ENCODE results near the gene MPV17L.
"Not testable (repeated sequence)": the region's sequence is repeated elsewhere in the genome, so short reads cannot be mapped to it uniquely, and the experiment has no call there.

Gene MPV17L
- long read RNA-seq, donor 1, full-length matches to known transcripts, result 4 of 4 reads
- long read RNA-seq, donor 1, partial matches to known transcripts, result 0 of 4 reads
- long read RNA-seq, donor 1, other reads (novel, unspliced or antisense), result 0 of 4 reads
- long read RNA-seq, donor 2, partial matches to known transcripts, result 0 of 1 reads
- long read RNA-seq, donor 2, other reads (novel, unspliced or antisense), result 0 of 1 reads
- long read RNA-seq, donor 3, full-length matches to known transcripts, result 3 of 3 reads
- long read RNA-seq, donor 3, partial matches to known transcripts, result 0 of 3 reads
- long read RNA-seq, donor 3, other reads (novel, unspliced or antisense), result 0 of 3 reads
- long read RNA-seq, donor 4, full-length matches to known transcripts, result 2 of 2 reads
- long read RNA-seq, donor 4, partial matches to known transcripts, result 0 of 2 reads
- long read RNA-seq, donor 4, other reads (novel, unspliced or antisense), result 0 of 2 reads
- long read RNA-seq, donor 5, full-length matches to known transcripts, result 2 of 2 reads
- long read RNA-seq, donor 5, partial matches to known transcripts, result 0 of 2 reads
- long read RNA-seq, donor 5, other reads (novel, unspliced or antisense), result 0 of 2 reads
- long read RNA-seq, donor 6, full-length matches to known transcripts, result 6 of 6 reads
- long read RNA-seq, donor 6, partial matches to known transcripts, result 0 of 6 reads
- long read RNA-seq, donor 6, other reads (novel, unspliced or antisense), result 0 of 6 reads
- long read RNA-seq, donor 7, result 0 reads
- long read RNA-seq, donor 8, full-length matches to known transcripts, result 2 of 2 reads
- long read RNA-seq, donor 8, partial matches to known transcripts, result 0 of 2 reads
- long read RNA-seq, donor 8, other reads (novel, unspliced or antisense), result 0 of 2 reads

GRCh38 chr16:15395631-15396508 is at the start of gene MPV17L:
MPV17L (plus strand) TSS chr16:15395754; CDS start chr16:15395898, 144 bp downstream.
- DNase-seq, result peak; percentile 84

GRCh38 chr16:15348721-15349120 is 46.8 kb upstream of the MPV17L start:
- not testable (repeated sequence) for DNase-seq

- DNase-seq, result not testable (repeated sequence)
Measured at GRCh38 chr16:15351251-15351650, 44.3 kb upstream of the MPV17L start.

DNA sequence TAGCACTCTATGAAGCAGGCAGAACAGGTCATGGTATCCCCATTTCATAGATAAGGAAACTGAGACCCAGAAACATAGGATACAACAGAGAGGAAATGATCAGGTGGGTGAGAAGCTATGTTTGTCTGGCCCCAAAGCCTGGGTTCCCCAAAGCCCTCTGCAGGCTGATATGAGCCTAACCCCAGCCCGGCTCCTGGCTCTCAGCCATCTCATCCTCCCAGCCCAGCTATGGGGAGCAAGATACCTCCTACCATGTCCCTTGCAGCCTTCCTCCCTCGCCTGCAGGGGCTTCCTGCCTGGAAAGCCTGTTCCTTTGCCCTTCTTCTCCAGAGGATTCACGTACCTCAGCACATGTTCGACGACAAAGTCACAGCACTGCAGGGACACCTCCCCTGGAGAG is 43.8 kb upstream of the MPV17L start:
- not testable (repeated sequence) for DNase-seq

DNA sequence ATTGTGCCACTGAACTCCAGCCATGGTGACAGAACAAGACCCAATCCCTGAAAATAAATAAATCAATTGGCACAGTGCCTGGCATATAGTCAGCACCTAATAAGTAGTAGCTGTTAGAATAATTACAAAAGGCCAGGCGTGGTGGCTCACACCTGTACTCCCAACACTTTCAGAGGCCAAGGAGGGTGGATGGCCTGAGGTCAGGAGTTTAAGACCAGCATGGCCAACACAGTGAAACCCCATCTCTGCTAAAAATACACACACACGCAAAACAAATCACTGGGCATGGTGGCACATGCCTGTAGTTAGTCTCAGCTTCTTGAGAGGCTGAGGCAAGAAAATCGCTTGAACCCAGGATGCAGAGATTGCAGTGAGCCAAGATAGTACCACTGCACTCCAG is 42.7 kb upstream of the MPV17L start:
- DNase-seq, result not testable (repeated sequence)

DNA sequence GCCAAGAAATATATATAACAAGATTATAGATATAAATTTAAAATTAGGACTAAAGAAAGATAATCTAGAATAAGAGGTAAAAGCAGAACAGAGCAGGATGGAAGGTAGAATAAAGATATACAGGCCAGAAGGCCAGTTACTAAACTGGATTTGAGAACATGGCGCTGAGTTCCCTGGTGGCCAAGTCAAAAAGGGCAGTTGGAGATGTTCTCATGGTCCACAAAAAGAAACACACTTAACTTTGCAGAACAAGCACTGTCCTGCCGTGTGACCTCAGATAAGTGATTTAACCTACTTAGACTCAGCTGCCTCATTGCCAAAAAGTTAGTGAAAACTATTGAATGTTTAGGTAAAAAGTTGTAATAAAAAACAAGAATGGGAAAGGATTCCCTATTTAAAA is 40.7 kb upstream of the MPV17L start:
- not testable (repeated sequence) for DNase-seq

- DNase-seq, result not testable (repeated sequence)
Measured at GRCh38 chr16:15357495-15357894, 38.1 kb upstream of the MPV17L start.

DNA sequence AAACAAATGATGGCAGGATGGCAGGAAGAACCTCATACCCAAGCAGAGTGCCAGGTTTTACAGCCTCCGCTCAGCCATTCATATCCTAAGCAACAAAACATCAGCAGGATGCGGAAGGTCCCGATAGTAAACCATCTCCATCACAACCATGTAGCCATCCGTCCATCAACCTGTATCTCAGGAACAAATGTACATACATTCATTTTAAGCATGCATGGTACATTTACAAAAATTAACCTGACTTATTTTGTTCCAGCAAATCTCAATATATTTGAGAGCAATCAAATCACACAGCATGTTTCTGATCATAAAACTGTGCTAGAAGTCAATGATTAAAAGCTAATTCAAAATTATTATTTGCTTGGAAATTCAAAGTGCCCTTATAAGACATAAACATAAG is 17.4 kb upstream of the MPV17L start, which contains the start of gene NPIPA5:
Gene NPIPA5 (minus strand): TSS at position 101 of the 400 bp plus-strand sequence. CDS start 0 bp downstream, at position 101.
- DNase-seq, result not testable (repeated sequence)

GRCh38 chr16:15382810-15383209 is 12.7 kb upstream of the MPV17L start:
- not testable (repeated sequence) for DNase-seq

- DNase-seq, result not testable (repeated sequence)
Measured at GRCh38 chr16:15388060-15388459, 7.5 kb upstream of the MPV17L start.

DNA sequence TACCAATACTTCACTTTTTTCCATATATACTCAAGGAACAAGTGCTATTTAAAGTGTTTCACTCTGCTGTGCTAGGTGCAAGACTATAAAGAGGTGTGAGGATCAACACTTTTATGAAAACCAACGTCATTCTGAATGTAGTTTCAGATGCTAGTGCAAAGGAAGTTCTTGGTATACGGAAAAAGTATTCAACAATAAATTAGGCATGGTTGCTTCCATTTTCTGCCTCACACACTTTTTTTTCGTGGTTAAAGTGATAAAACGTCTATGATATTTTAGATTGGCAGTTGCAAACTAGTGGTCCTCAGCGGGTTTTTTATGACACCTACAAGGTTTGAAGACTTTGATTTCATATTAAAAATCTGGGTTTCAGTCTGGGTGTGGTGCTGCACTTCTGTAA is 5.6 kb upstream of the MPV17L start:
- not testable (repeated sequence) for DNase-seq

GRCh38 chr16:15393025-15393424 is 2.5 kb upstream of the MPV17L start:
- DNase-seq, result not testable (repeated sequence)

- not testable (repeated sequence) for DNase-seq
Measured at GRCh38 chr16:15396509-15396829, 915 bp downstream of the MPV17L start.

DNA sequence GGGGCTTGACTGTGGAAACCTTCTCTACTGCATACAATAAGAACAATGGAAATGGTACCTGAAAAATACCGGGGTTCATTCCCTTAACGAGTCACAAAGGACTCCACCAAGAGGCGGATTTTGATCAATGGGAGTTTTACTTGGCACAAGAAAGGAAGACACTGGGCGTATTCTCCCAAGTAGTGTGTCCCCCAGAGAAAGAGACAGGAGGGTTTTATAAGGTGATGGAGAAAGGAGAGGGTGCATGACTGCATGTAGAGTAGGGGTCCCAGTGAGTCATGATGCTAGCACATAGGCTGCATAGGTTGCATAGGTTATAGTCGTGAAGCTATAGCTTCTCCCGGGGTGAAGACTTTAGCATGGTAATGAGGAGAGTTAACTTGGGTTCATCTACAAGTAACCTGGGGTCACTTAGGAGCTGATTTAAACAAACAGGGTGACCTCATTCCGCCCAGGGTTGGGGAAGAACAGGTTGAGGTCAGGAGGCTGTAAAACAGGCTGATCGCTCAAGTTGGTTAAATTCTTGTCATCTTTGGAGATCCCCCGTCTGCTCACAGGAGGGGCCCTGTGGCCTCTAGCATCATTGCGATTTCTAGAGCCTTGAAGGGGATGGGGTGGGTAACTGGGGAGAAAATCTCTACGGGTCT is 1.5 kb downstream of the MPV17L start:
- DNase-seq, result no peak

GRCh38 chr16:15398618-15399316 is 3.2 kb downstream of the MPV17L start:
- DNase-seq, result no peak

- DNase-seq, result no peak
Measured at GRCh38 chr16:15399317-15399716, 3.8 kb downstream of the MPV17L start.

DNA sequence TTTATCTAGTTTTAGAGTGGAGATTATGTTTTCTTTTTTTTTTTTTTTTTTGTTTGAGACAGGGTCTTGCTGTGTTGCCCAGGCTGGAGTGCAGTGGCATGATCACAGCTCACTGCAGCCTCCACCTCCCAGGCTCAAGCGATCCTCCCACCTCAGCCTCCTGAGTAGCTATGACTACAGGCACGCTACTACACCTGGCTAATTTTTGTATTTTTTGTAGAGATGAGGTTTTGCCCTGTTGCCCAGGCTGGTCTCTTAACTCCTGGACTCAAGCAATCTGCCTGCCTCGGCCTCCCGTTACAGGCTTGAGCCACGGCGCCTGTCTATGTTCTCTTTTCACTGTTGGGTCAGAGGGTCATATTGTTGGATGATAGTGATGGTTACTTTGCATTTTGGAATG is 4.8 kb downstream of the MPV17L start:
- DNase-seq, result not testable (repeated sequence)

GRCh38 chr16:15401972-15402371 is 6.4 kb downstream of the MPV17L start:
- DNase-seq, result no peak

GRCh38 chr16:15403392-15403995 is 7.9 kb downstream of the MPV17L start:
- no peak for DNase-seq

DNA sequence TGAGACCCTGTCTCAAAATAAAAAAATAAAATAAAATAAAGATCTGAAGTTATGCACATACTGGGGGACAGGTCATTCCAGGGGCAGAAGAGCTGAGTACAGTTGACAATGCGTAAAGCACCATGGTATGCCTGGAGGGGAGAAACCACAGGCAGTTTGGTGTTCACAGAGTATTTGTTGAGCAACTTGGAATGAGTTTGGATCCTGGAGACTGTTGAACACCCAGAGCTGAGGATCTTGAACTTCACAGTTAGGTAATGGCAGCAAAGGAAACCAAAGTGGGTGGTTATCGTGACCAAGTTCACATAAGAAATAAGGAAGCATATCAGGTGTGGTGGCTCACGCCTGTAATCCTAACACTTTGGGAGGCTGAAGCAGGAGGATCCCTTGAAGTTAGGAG is 8.5 kb downstream of the MPV17L start:
- not testable (repeated sequence) for DNase-seq

All from right kidney (tissue), 9 donors.